ENCODE measurements around the gene ANXA11.

DNA sequence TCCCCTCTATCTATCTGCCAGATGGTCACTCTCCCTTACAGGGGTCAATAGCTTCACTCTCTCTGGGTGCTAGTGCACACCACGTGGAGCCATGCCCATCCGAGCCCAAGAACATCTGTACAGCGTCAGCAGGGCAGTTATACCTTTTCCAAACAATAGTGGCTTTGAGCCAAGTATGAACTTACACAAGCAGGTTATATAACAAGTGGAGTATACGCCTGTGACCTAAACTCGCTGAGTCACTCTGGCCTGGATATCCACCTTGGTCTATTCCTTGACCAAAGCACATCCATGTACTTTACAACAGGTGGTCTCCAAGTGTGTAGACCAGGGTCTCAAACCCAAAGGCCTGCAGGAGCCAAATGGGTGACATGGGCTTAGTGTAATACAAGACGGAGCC is 52.5 kb downstream of the ANXA11 start:
- TF ChIP-seq ESRRA (IDR thresholded peaks at IDR 0.05; ENCODE audit: borderline replicate concordance, low read length) (no peak), FOSB (CRISPR knock-in tag; IDR thresholded peaks at IDR 0.05) (no peak), RAD21 (conservative IDR thresholded peaks at IDR 0.05 in 1 of 2, IDR thresholded peaks at IDR 0.05 in 1 of 2) (no peak), MAZ (IDR thresholded peaks at IDR 0.05; ENCODE audit: borderline replicate concordance, low read depth, low read length) (no peak), JUN (IDR thresholded peaks at IDR 0.05) (no peak)
- TF ChIP-seq, protein P1, sequence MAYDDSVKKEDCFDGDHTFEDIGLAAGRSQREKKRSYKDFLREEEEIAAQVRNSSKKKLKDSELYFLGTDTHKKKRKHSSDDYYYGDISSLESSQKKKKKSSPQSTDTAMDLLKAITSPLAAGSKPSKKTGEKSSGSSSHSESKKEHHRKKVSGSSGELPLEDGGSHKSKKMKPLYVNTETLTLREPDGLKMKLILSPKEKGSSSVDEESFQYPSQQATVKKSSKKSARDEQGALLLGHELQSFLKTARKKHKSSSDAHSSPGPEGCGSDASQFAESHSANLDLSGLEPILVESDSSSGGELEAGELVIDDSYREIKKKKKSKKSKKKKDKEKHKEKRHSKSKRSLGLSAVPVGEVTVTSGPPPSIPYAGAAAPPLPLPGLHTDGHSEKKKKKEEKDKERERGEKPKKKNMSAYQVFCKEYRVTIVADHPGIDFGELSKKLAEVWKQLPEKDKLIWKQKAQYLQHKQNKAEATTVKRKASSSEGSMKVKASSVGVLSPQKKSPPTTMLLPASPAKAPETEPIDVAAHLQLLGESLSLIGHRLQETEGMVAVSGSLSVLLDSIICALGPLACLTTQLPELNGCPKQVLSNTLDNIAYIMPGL (CRISPR knock-in tag; IDR thresholded peaks at IDR 0.05; ENCODE audit: borderline replicate concordance), result no peak

All from A549 (cell line).